Stromal cell of bone marrow (primary cell): ENCODE data around the gene RRP1.

Experiments used
- DNase-seq: peaks from one replicate; pipeline ENCODE4 v3.0.0-alpha.2; 2012; ENCODE audit warnings: low read depth

The RRP1 gene

DNA sequence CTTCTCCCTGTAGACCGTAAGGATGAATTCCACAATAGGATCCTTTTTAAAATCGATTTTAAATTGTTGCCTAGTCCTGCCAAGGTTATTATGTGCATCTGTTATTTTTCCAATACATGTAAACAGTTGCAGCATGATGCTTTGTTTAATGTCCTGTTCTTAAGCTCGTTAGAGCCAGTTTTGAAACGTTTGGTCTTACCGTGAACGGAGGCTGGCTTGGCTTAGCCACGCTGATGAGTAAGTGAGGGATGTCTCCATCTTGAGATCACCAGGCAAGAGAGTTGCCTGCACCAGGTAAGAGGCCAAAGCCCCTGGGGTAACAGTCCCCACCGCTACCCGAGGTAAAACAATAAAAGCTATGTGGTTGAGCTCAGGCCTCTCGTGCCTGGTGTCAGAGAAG, 30.6 kb upstream of the RRP1 start:
- DNase-seq = no peak

GRCh38 chr21:43759651-43760050, 29.7 kb upstream of the RRP1 start:
- no peak for DNase-seq

DNA sequence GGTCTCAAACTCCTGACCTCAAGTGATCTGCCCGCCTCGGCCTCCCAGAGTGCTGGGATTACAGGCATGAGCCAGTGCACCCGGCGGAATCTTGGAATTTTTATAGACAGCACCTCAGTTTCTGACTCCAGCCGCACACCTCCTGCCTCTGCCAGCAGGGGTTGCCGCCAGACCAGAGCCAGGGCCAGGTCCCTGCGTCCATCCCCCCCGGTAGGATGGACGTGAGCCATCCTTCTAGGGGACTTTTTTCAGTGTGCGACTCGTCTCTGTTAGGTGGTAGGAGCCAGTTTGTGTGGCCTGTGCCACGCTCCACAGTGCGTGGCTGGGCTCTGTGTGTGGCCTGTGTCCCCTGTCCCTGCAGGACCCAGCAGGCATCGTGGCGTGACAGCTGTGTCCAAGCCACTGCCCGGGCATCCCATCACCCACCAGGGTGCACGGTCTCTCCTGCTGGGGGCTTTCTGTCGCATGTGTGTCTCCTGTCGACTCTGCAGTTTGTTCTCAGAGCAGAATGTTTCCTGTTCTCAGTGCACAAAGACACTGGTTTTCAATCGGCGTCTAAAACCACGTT, 28.9 kb upstream of the RRP1 start:
- no peak for DNase-seq

- no peak for DNase-seq
These were observed 27.5 kb upstream of the RRP1 start for GRCh38 chr21:43761886-43762285.

DNA sequence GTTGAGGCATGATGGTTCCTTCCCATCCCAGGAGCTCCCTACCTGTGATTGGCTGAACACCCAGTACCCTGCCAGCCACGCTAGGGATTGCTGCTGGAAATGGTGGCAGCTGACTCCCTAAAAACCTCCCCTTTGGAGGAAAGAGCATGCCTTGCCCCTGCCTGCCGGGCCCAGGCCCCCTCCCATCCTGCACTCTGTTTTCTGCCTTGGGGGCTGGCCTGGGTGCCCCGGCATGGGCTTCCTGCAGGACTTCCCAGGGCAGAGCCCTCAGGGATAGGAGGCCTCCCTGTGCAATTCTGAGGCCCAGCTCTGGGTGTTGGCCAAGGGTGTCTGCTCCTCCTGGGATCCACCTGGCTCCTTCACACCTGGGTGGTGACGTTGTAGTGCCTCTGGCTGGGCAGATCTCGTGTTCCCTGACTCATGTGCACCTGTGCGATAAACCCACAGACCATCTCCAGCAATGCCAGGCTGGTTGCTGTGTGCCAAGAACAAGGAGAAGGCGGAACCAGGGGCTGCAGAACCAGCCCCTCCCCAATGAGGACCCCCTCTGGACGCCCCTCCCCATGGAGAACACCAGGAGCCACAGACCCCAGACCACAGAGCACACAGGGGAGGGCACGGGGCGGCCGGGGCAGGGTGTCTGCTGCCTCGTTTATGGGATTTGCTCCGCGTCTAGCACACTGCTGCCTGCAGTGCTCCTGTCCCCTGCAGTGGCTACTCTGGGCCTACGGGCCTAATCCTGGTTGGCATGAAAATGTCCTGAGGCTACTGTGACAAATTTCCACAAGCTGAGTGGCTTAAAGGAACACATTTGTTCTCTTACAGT, 26.9 kb upstream of the RRP1 start:
- DNase-seq = no peak

DNA sequence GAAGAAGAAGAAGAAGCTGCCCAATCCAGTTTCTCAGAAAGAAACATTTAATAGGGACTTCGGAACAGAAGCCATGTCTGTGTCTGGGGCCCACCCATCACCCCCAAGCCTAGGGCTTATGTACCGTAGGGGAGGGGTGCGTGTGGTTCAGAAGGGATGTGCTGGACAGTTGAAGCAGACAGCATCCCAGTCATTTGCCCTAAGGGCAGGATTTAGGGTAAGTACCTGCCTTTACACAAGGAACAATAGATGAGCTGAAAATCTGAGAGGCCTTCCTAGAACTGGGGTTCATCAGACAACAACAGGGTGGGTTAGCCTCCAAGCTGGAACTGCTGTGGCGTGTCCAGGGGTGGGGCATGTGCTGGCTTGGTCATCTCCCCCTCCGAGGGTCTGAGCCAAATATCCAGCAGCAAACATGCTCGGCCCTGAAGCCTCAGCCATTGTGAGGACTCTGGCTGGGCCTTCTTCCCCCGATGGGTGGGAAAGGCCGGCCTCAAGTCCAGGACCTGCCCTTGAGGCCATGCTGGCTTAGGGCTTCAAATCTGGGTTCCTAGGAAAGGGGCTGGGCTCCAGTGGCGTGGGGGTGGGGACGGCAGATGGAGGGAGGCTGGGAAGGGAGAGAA, 25.4 kb upstream of the RRP1 start:
- no peak for DNase-seq

GRCh38 chr21:43764576-43765495, 24.5 kb upstream of the RRP1 start:
- no peak for DNase-seq

DNA sequence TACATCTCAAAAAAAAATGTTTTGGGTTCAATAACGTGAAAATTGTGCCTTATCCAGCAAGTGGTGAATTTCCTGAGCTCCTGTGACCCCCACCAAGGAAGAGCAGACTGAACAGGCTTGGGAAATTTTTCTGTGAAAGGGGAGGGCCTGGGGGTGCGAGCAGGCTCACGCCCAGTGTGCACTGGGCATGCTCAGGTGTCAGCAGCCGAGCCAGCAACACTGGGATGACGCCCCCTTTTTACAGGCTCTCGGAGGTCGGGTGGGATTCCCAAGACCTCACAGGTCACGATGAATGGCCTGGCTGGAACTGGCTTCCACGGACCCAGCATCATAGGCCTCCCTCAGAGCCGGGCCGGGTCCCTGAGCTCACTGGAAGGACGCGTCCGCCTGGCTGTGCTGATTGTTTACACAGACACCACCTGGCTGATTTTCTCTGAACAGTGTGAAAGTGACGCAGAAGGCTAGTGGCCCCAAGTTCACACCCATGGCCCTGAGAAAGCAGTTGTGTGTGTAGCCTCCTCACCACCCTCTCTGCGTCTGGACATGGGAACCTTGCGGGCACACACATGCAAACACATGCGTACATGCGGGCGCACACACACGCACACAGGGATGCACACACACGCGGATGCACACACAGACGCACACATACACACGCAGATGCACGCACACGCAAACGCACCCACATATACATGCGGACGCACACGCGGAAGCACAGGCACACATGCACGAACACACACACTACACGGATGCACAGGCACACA, 22.5 kb upstream of the RRP1 start:
- DNase-seq = no peak

- no peak for DNase-seq
These were observed 21.8 kb upstream of the RRP1 start for GRCh38 chr21:43767498-43767983.

GRCh38 chr21:43767984-43768867, 21.2 kb upstream of the RRP1 start:
- peak; percentile 70 for DNase-seq

DNA sequence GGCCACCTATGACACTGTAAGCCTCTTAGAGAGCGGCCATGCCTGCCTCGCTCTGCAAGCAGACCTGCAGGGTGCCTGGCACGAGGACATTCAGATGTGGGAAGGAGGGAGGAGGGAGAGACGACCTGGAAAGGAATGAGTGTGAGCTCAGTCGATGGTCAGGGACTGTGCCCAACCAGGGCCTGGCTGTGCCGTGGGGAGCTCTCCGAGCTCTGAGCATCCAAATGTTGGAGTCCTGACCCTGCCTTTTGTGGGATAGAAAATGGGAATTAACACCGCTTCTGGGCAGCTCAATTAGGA, 20.6 kb upstream of the RRP1 start:
- DNase-seq = no peak

DNA sequence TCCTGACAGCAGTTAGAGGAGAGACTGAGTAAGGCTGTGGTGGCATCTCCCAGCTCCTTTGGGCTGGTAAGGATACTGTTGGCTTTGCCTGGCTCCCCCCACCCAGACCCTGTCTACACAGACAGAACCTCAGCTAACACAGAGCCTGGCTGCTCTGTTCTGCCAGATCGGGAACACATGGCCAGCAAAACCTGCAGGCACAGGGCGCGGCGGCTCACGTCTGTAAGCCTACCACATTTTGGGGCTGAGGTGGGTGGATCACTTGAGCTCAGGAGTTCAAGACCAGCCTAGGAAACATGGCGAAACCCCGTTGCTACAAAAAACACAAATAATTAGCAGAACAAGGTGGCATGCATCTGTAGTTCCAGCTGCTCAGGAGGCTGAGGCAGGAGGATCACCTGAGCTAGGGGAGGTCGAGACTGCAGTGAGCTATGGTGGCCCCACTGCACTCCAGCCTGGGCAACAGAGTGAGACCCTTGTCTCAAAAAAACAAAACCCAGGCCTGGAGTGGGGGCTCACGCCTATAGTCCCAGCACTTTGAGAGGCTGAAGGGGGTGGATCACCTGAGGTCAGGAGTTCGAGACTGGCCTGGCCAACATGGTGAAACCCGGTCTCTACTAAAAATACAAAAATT, 19.9 kb upstream of the RRP1 start:
- no peak for DNase-seq

DNA sequence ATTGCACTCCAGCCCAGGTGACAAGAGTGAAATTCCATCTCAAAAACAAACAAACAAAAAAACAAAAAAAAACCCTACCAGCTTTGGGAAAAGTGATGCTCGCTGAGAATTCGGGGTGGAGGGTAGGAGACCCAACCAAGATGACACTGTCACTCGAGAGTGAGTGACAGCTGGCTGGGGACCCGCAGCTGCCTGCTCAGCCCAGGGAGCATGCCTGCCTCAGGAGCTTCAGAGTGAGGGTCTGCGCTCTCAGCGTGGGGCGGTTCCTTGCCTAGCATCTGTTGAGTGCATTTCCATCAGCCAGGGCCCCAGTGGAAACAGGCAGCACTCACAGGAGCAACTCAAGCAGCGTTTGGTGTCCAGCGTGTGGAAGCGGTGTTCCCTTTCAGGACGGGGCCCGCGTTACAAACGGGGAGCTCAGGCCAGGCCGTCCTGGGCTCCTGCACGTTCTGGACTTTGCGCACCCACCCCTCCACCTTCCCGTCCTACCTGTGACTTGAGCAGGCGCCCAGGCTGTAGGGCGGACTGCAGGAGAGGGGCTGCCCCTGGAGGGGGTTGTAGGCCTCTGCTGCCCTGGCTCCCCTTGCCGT, 19.2 kb upstream of the RRP1 start:
- no peak for DNase-seq

GRCh38 chr21:43771199-43771675, 18.1 kb upstream of the RRP1 start:
- no peak for DNase-seq

DNA sequence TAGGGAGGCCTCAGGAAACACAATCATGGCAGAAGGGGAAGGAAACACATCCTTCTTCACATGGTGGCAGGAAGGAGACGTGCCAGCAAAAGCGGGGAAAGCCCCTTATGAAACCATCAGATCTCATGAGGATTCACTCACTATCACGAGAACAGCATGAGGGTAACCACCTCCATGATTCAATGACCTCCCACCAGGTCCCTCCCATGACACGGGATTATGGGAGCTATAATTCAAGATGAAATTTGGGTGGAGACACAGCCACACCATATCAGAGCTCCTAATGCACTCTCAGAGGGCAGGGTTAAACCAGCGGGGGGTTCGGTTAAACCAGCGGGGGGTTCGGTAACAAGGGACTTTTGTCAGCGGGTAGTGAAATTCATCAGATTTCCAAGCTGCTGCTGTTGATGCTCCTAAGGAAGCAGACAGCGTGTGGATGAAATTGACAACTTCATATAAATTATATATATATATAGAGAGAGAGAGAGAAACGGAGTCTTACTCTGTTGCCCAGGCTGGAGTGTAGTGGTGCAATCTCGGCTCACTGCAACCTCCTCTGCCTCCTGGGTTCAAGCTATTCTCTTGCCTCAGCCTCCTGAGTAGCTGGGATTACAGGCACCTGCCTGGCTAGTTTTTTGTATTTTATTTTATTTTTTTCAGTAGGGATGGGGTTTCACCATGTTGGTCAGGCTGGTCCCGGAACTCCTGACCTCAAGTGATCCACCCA, 17.5 kb upstream of the RRP1 start:
- peak; percentile 55 for DNase-seq

- no peak for DNase-seq
These were observed 17.0 kb upstream of the RRP1 start for GRCh38 chr21:43772425-43772821.

DNA sequence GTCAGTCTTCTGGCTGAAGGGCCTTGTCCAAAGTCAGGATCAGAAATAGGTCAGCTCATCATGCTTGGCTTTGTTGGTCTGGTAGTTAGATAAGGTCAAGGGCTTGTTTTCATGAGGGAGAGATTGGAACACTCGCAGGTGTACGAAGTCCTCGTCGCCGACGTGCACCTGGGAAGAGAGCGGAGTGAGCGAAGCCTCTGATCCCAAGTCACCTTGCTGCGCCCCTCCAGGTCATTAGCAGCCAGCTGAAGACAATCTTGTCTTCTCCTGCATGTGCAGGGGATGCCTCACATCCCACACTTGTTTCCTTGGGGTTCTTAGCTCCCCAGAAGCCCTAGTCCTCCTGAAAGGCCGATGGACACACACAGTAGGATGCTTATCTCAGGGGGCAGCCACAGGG, 15.2 kb upstream of the RRP1 start:
- DNase-seq = no peak

DNA sequence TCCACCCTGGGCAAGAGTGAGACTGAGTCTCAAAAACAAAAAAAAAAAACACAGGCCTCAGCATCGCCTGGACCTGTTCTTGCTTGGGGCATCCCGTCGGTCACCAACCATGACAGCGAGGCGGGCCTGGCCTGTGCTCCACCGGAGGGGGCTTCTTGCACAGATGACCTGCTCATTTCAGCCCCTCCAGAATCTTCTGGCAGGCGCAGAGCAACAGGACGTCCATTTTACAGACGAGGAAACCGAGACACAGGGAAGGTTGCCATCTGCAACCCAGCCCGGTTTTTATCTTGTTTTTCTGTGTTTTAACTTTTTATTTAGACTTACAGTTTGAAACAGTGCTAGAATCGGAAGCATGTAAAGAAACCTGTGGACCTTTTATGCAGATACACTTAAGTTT, 14.2 kb upstream of the RRP1 start:
- DNase-seq = no peak
